Measurements from ENCODE around the gene IFT81.

Gene IFT81

DNA sequence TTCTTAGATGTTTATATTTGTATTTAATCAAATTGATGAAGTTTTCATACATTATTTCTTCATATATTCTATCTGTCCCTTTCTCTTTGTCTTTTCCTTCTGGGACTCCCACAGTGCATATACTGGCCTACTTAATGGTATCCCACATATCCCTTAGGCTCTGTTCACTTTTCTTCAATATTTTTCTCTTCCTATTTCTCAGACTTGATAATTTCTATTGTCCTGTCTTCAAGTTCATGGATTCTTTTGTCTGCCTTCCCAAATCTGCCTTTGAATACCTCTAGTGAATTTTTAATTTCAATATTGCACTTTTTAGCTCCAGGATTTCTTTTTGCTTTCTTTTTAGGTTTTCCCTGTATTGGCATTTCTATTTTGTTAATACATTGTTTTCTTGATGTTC, 33.4 kb downstream of the IFT81 start:
- no peak for DNase-seq (ENCODE audit: low read depth in 2 of 2)

DNA sequence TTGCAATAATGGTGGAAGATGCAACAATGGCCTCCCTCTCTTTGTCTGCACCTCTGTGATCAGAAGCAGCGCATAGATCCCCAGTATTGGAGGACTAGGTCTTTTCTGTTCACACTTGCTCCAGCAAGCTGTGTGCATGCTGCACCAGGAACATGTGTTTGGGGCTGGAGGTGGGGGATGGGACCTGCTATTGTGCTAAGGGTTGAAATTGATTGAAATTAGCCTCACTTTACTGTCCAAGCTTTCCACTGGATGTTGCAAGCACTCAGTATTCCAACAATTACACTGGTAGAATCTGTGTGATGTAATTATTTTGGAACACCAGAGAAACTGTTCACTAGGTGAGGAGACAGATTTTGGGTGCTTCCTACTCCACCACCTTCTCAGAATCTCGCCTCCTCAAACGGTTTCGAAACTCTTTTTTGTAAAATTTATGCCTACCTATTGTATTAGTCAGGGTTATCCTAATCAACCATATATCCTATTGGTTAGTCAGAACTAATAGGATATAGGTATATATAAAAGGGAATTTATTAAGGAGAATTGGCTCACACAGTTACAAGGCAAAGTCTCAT, 35.6 kb downstream of the IFT81 start:
- DNase-seq (ENCODE audit: low read depth in 2 of 2): no peak

DNA sequence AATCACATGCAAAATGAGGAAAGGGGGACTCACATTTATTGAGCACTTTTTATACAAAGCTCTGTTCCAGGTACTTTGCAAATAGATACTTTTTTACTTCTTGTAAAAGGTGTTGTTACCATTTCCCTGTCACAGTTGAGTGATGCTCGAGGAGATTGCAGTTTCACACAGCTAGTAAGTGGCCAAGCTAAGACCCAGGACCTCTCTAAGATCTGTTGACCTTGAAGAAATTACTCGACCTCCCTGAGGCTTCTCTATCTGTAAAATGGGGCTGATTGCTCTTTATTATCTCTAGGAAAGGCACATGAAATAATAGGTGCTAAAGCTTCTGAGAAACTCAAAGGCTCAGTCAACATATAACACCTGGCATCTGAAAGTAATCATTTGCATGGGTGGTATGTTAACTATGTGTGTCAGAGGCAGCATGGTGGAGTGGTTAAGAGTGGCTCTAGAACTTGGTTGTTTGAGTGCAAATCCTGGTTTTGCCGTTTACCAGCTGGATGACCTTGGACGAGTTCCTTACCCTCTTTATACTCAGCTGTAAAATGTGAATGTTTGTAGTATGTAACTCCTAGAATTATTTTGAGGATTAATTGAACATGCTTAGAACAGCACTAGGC, 41.5 kb downstream of the IFT81 start:
- DNase-seq (ENCODE audit: low read depth in 2 of 2): no peak

DNA sequence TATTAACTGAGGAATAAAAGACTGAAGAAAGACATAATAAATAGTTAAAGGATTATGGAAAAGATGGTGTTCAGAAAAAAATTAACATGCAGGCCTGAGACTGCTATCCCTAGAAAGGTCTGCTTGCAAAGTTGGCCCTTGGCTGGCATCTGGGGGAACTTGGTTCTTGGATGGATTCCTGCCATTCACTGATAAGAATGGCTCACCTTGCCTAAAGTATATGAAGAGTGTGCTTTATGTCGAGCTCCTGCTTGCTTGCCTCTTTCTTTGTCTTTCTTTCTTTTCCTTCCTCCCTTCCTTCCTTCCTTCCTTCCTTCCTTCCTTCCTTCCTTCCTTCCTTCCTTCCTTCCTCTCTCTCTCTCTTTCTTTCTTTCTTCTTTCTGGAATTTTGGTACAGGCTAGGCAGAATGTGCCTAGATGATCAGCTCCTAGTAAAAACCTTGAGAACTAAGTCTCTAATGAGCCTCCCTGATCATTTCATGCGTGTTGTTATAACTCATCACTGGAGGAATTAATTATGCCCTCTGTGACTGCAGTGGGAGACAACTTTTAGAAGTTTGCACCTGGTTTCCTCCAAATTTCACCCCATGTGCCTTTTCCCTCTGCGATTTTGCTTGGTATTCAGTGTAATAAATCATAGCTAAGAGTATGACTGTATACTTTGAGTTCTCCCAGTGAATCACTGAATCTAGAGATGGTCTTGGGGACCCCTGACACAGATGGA, 44.7 kb downstream of the IFT81 start:
- no peak for DNase-seq (ENCODE audit: low read depth in 2 of 2)

DNA sequence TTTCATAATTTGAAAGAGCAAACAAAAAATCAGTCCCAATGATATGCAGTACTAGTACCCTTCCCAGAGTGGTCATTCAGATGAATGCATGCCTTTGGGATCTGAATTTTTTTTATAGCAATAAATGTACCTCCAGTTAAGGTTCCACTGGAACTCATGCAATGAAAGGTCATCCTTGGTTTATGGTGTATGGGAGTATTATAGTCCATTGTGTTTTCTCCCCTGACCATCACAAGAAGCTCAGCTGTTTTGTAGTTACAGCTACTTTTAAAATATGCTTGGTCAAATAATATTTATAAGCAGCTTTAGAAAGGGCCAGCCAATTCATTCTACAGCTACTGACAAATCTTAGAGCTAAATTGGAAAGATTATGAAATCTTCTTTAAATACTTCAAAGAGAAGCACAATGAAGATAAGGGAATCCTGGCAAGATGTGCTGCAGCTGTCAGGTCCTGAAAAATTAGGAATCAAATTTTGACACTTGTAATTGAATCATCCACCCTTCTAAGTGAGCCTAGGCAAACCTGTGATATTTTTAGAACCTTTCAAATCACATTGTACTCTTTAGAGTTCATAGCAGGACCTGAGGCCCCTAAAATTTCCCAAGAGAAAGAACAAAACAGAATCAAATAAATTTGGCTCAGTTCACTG, 46.5 kb downstream of the IFT81 start:
- no peak for DNase-seq (ENCODE audit: low read depth in 2 of 2)

DNA sequence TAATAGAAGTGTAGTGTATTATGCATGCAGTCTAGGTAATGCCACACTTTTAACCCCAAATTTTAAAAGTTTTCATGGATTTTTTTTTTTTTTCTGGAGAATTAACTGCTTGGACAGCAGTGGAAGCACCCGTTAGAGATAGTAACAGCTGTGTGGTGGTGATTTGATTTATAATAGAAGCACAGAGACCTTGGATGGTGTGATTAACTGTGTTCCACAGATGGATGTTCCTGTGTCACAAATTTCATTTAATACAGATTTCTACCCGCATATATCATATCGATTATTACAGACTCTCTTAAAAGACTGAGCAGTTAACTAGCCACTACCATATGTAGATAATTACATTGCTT, 47.0 kb downstream of the IFT81 start:
- no peak for DNase-seq (ENCODE audit: low read depth in 2 of 2)

DNA sequence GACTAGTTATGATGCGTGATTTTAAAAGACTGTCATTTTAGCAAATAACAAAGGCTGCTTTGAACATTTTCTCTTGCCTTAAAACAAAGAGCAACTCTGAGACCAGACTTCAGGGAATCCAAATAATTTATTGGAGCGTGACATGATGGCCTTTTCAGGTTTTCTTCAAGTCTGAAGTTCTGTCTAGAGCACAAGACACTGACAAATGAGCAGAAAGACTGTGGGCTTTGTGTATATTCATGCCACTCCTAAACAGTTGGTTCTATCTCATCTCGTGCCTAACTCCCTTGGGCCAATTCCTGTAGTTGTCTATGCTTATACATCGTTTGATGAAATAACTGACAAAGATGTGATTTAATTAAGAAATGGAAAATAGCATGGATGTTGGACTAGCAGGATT, 47.5 kb downstream of the IFT81 start:
- DNase-seq (ENCODE audit: low read depth in 2 of 2): no peak

DNA sequence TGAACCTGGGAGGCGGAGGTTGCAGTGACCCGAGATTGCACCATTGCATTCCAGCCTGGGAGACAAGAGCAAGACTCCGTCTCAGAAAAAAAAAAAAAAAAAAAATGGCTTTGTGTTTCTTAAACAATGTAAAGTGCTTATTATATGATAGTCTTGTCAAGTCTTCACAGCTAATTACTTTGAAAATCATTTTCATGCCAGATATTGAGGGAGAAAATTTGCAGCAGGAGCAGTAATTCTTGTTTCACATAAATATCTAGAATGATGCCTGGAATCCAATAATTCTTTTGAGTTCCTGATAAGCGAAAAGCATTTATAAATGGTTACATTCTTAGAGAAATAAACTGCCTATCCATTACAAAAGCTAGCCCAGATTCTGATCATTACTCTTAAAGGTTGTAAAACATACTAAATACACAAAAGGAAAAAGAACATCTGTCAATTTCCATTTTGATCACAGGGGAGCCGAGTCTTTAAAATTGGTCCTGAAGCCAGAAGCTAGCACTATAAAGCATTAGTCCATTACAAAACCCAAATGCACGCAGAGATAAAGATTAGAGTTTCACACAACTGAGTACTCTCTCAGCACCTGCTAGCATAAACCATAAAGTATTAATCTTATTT, 50.3 kb downstream of the IFT81 start:
- no peak for DNase-seq (ENCODE audit: low read depth in 2 of 2)

DNA sequence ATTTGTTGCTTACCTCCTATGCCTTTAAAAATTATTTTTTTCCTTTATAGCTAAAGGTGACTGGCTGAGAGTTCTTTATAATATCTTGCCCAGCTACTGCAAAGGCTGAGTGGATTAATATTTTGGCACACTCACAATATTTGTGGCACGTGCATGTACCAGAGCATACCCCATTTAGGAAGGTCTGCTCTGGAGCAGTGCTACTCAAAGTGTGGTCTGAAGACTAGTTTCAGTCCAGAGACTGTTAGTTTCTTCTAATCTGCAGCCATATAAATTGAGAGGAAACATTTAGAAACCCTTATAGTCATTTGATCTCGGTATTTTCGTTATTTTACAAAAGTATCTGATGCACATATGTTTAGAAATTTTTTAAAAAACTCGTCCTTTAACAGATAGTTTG, 51.0 kb downstream of the IFT81 start:
- no peak for DNase-seq (ENCODE audit: low read depth in 2 of 2)

DNA sequence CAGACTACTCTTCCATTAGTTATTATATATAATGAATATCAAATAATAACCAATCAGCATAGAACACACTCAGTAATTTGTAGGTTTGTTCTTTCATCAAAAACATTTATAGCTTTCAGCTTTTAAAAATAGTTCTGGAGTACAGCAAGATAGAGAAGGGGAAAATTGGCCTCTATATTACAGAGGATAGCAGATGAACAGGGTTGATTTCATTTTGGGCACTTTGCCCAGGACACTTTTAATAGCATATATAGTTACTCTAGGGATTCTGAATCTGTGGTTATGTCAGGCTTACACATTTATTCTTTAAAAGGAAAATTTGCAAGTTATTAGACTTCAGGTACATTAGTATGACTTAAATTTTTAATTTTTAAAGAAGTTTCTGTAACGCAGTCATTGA, 52.6 kb downstream of the IFT81 start:
- DNase-seq (ENCODE audit: low read depth in 2 of 2): no peak

DNA sequence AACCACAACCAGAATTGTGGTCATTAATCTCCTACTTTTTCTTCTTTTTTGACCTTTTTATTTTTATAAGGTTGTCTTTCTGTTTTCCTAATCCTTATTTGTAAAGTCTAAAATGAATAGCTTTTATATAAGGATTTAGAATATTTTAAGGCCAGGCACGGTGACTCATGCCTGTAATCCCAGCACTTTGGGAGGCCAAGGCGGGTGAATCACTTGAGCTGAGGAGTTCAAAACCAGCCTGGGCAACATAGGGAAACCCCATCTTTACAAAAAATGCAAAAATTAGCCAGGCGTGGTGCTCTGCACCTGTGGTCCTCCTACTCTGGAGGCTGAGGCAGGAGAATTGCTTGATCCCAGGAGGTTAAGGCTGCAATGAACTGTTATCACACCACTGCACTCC, 55.1 kb downstream of the IFT81 start:
- DNase-seq (ENCODE audit: low read depth in 2 of 2): no peak

DNA sequence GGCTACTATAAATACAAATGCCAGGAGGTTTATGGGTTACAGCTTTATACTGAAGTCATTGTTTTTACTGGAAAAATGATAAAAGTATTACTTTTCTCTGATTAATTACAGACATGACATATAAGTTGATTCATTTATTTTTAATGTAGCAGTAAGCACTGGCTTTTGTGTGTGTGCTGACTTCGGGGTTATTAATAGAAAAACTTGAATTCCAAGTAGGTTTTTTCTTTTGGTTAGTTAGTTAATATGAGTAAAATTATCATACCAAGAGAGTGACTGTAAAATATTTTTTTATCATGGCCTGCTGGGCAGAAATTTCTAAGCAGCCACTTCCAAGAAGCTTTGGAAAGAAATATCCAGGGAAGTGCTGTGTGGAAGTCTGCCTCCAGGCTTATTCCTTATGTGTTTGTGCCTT, 56.4 kb downstream of the IFT81 start:
- DNase-seq (ENCODE audit: low read depth in 2 of 2): no peak

DNA sequence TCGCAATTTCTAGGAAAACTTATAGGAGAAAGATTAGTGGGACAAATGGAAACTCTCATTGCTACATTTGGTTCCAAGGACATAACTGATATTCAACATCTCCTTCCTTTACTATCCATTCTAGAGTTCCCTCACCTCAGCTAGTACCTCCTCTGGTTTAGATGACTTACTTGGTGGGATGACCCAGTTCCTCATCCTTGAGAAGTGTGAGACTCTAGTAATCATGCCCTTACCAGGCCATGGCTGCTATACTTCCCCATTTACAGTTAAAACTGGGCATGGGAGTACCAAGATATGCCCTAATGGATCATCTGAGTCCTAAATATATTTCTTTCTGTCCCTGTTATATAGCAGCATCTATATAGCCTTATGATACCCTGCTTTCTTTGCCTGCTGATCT, 58.1 kb downstream of the IFT81 start:
- DNase-seq (ENCODE audit: low read depth in 2 of 2): no peak

DNA sequence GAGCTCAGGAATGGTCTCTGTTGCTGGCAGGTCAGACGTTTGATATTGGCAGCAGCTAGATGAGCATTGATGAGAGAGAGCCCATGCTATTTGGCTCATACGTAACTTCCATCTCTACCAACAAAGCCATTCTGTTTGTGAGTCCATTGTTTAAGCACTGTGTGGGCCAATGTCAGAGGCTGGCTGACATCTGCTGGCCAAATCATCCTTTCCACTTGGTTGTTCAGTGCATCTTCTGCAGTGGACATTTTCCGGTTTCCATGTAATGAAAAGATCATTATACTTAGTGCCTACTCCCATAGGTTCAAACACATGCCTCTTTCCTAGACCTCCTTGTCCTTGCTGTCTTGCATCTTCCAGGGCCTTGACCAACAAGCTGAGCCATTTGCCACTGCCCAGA, 59.2 kb downstream of the IFT81 start:
- DNase-seq (ENCODE audit: low read depth in 2 of 2): no peak

DNA sequence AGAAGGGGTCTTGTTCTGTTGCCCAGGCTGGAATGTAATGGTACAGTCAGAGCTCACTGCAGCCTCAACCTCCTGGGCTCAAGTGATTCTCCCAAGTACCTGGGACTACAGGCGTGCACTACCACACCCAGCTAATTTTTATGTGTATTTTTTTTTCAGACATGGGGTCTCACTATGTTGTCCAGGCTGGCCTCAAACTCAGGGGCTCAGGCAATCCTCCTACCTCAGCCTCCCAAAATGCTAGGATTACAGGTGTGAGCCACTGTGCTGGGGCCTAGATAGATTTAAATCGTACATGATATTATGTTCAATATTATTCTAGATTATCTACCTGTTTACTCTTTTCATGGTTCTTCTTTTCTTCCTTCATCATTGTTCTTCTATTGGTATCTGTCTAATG, 61.5 kb downstream of the IFT81 start:
- DNase-seq (ENCODE audit: low read depth in 2 of 2): no peak

DNA sequence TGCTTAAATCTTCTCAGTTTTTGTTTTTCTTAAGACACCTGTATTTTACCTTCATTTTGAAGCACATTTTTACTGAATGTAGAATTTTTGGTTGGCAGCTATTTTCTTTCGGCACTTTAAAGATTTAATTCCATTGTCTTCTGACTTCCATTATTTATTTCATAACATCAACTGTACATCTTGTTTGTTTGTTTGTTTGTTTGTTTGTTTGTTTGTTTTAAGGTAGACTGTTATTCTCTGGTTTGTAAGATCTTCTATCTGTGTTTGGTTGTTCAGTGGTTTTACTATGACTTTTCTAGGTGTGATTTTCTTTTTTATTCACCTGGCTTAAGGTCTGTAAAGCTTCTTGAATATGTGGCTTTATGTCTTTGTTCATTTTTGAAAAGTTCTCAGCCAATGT, 61.9 kb downstream of the IFT81 start:
- no peak for DNase-seq (ENCODE audit: low read depth in 2 of 2)

DNA sequence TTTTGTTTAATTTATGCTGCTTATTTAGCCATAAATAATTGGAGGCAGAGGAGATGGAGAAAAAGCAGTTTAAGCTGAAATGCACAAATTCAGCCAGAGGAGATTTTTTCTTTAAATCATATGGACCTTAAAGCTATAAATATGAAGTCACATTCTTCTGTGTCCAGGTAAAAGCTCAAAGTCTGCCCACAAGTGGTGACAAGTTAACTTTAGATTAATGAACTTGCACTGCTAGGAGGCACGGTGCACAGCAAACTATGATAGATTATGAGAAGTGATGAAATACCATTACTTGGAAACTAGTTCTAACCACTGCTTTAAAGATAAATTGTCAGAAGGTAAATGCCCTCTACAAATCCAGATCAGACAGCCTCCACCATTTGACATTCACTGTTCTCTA, 69.0 kb downstream of the IFT81 start:
- DNase-seq (ENCODE audit: low read depth in 2 of 2): no peak

DNA sequence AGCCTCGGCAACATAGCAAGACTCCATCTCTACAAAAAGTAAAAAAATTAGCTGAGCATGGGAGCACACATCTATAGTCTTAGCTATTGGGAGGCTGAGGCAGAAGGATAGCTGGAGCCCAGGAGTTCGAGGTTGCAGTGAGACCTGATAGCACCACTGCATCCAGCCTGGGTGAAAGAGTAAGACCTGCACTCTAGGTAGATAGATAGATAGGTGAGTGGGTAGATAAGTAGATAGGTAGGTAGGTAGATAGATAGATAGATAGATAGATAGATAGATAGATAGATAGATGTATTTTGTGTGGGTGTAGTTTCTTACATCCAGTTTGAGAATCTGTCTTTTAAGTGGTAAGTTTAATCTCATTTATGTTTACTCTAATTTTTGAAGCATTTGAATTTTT, 72.8 kb downstream of the IFT81 start:
- no peak for DNase-seq (ENCODE audit: low read depth in 2 of 2)

DNA sequence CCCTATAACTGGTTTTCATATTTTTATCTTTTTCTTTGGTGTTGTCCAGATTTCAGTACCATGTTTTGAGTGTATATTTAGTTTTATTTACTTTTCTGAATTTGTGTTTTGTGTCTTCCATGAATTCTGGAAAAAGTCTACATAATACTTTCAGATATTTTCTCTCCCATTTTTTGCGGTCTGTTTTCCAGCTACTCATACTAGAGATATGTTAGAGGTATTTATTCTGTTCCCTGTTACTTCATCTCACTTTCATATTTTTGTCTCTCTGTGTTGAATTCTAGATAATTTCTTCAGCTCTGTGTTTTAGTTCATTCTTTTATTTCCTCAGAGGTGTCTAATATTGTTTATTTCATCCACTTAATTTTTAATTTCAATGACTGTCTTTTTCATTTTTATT, 74.2 kb downstream of the IFT81 start:
- DNase-seq (ENCODE audit: low read depth in 2 of 2): no peak

DNA sequence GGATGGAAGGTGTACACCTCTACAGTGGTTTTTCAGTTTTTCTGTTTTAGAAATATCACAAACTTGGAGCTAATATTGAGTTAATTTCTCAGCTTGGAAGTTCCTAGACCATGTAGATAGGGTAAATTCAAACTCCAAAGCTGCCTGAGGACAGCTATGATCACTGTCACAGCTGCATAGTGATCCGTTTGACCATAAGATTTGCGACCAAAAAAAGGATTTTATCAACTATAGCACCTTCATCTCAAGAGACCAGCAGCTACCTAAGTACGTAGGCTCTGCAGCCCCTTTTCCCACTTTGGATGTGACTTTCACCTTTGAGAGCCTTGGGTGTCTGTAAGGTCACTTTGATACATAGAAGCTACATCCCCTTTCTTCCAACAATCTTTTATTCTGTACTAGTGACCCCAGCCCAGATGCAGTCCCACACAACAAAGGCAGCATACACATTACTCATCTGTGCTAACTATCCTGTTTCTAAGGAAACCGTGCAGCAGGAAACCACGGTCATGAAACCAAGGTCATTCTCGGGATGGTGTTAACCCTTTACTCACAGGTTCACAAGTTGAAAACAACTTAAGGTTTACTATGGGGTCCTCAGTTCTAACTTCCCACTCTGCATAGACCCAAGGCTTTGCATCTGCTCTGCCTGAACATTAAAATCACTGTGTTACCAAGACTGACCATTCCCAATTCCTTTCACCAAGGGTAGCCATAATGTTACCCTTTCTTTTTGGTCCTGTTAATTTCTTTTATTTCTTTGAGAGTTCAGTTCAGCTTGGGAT, 75.4 kb downstream of the IFT81 start:
- DNase-seq (ENCODE audit: low read depth in 2 of 2): no peak

DNA sequence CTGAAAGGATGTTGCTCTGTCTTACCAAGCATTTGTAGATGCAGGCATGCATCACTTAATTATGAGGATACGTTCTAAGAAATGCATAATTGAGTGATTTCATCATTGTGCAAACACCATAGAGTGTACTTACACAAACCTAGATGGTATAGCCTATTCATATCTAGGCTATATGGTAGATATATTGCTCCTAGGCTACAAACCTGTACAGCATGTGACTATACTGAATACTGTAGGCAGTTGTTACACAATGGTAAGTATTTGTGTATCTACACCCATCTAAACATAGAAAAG, 75.9 kb downstream of the IFT81 start:
- DNase-seq (ENCODE audit: low read depth in 2 of 2): no peak

DNA sequence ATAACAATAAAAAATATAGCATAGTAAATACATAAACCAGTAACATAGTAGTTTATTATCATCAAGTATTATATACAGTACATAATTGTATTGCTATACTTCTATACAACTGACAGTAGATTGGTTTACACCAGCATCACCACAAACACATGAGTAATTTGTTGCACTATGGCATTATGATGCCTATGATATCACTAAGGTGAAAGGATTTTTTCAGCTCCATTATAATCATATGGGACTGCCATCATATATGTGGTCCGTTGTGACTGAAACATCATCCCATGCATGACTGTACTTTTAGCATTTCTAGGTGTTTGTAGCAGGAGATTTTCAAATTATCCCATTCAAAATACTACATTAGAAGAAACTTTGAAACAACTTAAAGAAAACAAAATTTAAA, 77.8 kb downstream of the IFT81 start:
- DNase-seq (ENCODE audit: low read depth in 2 of 2): no peak
